Mammary epithelial cell (primary cell): Measurements from ENCODE around the gene ITIH5.

Experiments
- CTCF ChIP-seq, 2 donors: IDR thresholded peaks in 1 of 2; conservative IDR thresholded peaks in 1 of 2; 2 replicates each; pipeline ENCODE4 v1.5.1; 2011 to 2012; ENCODE audit warnings: inconsistent platforms in 2 of 2, low read length in 2 of 2, mild to moderate bottlenecking in 2 of 2, control low read depth in 1 of 2, low read depth in 1 of 2; ENCODE audit not compliant: insufficient read depth in 1 of 2; ENCODE audit errors: extremely low read depth in 1 of 2
- EZH2 ChIP-seq: IDR thresholded peaks from 2 replicates; pipeline ENCODE4 v1.6.1; 2012; ENCODE audit warnings: low read length, inconsistent platforms, borderline replicate concordance

DNA sequence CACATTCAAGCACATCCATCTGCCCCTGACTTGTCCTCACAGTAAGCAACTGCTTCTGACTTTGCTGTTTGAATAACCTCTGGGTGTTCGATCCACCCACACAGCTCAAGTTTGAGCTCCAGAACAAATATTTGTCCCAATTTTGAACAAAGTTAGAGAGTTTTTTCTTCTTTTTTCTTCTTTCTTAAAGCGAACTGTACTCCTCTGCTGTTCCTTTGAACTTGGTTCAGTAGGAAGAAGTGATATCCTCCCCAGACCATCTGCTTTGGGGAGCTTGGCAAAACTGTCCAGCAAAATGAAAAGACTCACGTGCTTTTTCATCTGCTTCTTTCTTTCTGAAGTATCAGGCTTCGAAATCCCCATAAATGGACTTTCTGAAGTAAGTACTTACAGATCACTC is 36.4 kb upstream of the ITIH5 start, which contains the start of gene ITIH2:
- no peak for TF ChIP-seq EZH2
- no peak for TF ChIP-seq CTCF (conservative IDR thresholded peaks at IDR 0.05 in 1 of 2, IDR thresholded peaks at IDR 0.05 in 1 of 2; ENCODE audit: extremely low read depth in 1 of 2, insufficient read depth in 1 of 2, low read depth in 1 of 2, low read length in 2 of 2)
